ENCODE data around the gene STRIP2.

The STRIP2 gene

GRCh38 chr7:129433847-129434674, at the start of gene STRIP2 (continued):
- TF ChIP-seq, protein P1, sequence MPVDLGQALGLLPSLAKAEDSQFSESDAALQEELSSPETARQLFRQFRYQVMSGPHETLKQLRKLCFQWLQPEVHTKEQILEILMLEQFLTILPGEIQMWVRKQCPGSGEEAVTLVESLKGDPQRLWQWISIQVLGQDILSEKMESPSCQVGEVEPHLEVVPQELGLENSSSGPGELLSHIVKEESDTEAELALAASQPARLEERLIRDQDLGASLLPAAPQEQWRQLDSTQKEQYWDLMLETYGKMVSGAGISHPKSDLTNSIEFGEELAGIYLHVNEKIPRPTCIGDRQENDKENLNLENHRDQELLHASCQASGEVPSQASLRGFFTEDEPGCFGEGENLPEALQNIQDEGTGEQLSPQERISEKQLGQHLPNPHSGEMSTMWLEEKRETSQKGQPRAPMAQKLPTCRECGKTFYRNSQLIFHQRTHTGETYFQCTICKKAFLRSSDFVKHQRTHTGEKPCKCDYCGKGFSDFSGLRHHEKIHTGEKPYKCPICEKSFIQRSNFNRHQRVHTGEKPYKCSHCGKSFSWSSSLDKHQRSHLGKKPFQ (tag by site-specific recombination; IDR thresholded peaks at IDR 0.05): no peak
- no peak for TF ChIP-seq ZNF146 (tag by site-specific recombination; IDR thresholded peaks at IDR 0.05)
- no peak for TF ChIP-seq ZNF2 (tag by site-specific recombination; IDR thresholded peaks at IDR 0.05)
- TF ChIP-seq ZNF843 (tag by site-specific recombination; IDR thresholded peaks at IDR 0.05): no peak
- TF ChIP-seq ZNF274 (IDR thresholded peaks at IDR 0.05; ENCODE audit: low read length): no peak
- no peak for TF ChIP-seq ZNF274 (tag by site-specific recombination; IDR thresholded peaks at IDR 0.05; ENCODE audit: borderline replicate concordance)
- no peak for TF ChIP-seq ZNF169 (tag by site-specific recombination; IDR thresholded peaks at IDR 0.05)
- TF ChIP-seq ZNF140 (tag by site-specific recombination; IDR thresholded peaks at IDR 0.05): no peak
- TF ChIP-seq BCL6B (tag by site-specific recombination; IDR thresholded peaks at IDR 0.05): no peak
- TF ChIP-seq ZSCAN16 (tag by site-specific recombination; IDR thresholded peaks at IDR 0.05): no peak
- no peak for TF ChIP-seq ZNF132 (tag by site-specific recombination; IDR thresholded peaks at IDR 0.05; ENCODE audit: borderline replicate concordance)
- no peak for TF ChIP-seq ZNF777 (tag by site-specific recombination; IDR thresholded peaks at IDR 0.05; ENCODE audit: borderline replicate concordance)
- TF ChIP-seq, protein P2, sequence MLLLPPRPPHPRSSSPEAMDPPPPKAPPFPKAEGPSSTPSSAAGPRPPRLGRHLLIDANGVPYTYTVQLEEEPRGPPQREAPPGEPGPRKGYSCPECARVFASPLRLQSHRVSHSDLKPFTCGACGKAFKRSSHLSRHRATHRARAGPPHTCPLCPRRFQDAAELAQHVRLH (tag by site-specific recombination; IDR thresholded peaks at IDR 0.05): no peak
- no peak for TF ChIP-seq ZNF704 (tag by site-specific recombination; IDR thresholded peaks at IDR 0.05)
- TF ChIP-seq ZNF561 (tag by site-specific recombination; IDR thresholded peaks at IDR 0.05; ENCODE audit: borderline replicate concordance): 0 out of 2 replicates have a peak, but pooled peaks have one; percentile 40
- TF ChIP-seq EGR2 (tag by site-specific recombination; IDR thresholded peaks at IDR 0.05; ENCODE audit: low read depth): no peak
- no peak for TF ChIP-seq ZNF658 (tag by site-specific recombination; IDR thresholded peaks at IDR 0.05)
- no peak for TF ChIP-seq ZNF555 (tag by site-specific recombination; conservative IDR thresholded peaks at IDR 0.05)
- no peak for TF ChIP-seq ZNF623 (tag by site-specific recombination; IDR thresholded peaks at IDR 0.05)
- TF ChIP-seq OSR2 (tag by site-specific recombination; IDR thresholded peaks at IDR 0.05): 0 out of 2 replicates have a peak, but pooled peaks have one; percentile 20
- TF ChIP-seq HOXC10 (CRISPR knock-in tag; IDR thresholded peaks at IDR 0.05): no peak
- no peak for TF ChIP-seq ZNF514 (tag by site-specific recombination; IDR thresholded peaks at IDR 0.05)
- TF ChIP-seq BCL11B (tag by site-specific recombination; IDR thresholded peaks at IDR 0.05; ENCODE audit: low read depth): peak; percentile 72; the same call in 1 of the 2 replicates
- TF ChIP-seq ZNF148 (tag by site-specific recombination; IDR thresholded peaks at IDR 0.05; ENCODE audit: borderline replicate concordance): no peak
- no peak for TF ChIP-seq ZNF37A (tag by site-specific recombination; IDR thresholded peaks at IDR 0.05)
- TF ChIP-seq ZNF16 (tag by site-specific recombination; IDR thresholded peaks at IDR 0.05; ENCODE audit: low read depth): no peak
- no peak for TF ChIP-seq ZNF404 (tag by site-specific recombination; IDR thresholded peaks at IDR 0.05)
- peak; percentile 92 for TF ChIP-seq REST (tag by site-specific recombination; IDR thresholded peaks at IDR 0.05)
- TF ChIP-seq ZNF23 (tag by site-specific recombination; IDR thresholded peaks at IDR 0.05; ENCODE audit: borderline replicate concordance): no peak
- peak; percentile 80 for TF ChIP-seq ZBTB8A (tag by site-specific recombination; IDR thresholded peaks at IDR 0.05)

All from HEK293 (cell line).